HG02588 (cell line): ENCODE measurements around the gene NFATC2IP.
"Not testable (repeated sequence)": the region's sequence is repeated elsewhere in the genome, so short reads cannot be mapped to it uniquely, and the experiment has no call there.

Experiments
- ATAC-seq: cut with Tn5 transposase; IDR thresholded peaks from one replicate; pipeline ENCODE4 v1.9.1; 2021; ENCODE audit warnings: mild to moderate bottlenecking, moderate library complexity; ENCODE audit not compliant: unreplicated experiment

Gene NFATC2IP

DNA sequence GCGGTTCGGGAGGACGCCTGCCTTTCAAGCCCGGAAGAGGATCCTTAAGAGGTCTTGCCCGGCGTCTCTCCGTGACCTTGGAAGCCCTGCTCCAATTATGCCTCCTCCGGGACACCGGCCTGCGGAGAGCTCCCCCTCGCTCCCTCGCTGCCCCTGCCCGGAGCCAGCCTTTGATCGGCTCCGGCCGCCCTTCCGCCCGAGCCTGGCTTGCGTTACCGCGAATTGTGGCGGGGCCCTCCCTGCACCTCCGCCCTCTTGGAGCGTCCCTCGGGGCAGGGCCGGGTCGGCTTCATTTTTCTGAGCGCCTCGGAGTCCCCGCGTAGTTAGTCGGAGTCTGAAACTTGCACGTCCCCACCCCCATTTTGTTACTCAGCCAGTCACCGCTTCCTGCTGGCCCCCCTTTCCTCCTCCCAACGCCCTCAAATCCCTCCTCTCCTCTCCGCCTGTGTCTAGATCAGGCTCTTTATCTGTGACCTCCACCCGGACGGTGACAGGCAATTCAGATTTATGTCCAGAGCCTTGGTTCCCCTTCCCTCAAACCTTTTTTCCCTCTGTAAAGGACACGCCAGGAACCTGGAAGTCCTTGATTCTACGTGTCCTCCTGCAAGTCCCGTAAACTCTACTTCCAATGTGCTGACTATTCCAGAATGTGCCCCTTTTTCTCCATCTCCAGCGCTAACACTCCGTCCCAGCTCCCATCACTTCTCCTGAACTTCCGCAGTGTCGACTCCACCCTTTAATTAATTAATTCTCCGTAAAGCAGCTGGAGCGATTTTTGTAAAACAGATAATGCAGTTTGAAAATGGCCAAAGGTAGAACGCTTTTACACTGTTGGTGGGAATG is 25.1 kb upstream of the NFATC2IP start:
- peak; percentile 25 for ATAC-seq

GRCh38 chr16:28926284-28926683 is 24.5 kb upstream of the NFATC2IP start:
- not testable (repeated sequence) for ATAC-seq

DNA sequence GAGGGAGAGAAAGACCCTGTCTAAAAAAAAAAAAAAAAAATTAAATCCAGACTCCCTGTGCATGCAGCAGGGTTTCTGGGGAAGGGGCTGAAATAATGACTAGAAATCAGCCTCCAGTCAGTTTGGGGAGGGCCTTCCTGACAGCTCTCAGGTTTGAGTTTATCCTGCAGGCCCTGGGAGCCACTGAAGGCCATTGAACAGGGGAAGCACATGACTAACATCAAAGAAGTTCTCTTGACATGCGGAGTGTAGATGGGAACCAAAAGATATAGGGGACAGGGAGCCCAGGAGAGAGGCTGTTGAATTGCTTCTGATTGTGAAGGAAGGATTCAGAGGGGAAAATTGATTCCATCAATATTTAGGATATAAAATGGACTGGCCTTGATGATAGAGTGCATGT is 22.9 kb upstream of the NFATC2IP start:
- ATAC-seq: no peak

GRCh38 chr16:28930203-28930602 is 20.5 kb upstream of the NFATC2IP start:
- ATAC-seq: no peak

DNA sequence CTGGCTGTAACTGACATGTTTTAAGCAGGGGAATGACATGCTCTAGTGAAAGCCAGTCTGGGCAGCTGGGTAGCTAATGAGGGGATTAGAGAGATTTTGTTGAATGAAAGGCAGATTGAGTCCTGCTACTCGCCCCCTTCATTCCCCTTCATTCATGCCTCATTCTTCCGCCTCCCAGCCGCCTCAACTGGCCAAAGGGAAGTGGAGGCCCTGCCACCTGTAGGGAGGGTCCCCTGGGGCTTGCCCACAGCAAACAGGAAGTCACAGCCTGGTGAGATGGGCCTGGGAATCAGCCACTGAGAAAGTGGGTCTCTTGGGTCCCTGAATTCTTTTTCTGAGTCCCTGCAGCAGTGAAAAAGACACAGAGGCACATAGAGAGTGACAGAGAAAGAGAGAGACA is 20.1 kb upstream of the NFATC2IP start:
- no peak for ATAC-seq

GRCh38 chr16:28931801-28932225 is 18.9 kb upstream of the NFATC2IP start, which contains the start of gene CD19:
CD19 (plus strand) TSS chr16:28931971; CDS start chr16:28932001, 30 bp downstream.
- ATAC-seq: no peak

DNA sequence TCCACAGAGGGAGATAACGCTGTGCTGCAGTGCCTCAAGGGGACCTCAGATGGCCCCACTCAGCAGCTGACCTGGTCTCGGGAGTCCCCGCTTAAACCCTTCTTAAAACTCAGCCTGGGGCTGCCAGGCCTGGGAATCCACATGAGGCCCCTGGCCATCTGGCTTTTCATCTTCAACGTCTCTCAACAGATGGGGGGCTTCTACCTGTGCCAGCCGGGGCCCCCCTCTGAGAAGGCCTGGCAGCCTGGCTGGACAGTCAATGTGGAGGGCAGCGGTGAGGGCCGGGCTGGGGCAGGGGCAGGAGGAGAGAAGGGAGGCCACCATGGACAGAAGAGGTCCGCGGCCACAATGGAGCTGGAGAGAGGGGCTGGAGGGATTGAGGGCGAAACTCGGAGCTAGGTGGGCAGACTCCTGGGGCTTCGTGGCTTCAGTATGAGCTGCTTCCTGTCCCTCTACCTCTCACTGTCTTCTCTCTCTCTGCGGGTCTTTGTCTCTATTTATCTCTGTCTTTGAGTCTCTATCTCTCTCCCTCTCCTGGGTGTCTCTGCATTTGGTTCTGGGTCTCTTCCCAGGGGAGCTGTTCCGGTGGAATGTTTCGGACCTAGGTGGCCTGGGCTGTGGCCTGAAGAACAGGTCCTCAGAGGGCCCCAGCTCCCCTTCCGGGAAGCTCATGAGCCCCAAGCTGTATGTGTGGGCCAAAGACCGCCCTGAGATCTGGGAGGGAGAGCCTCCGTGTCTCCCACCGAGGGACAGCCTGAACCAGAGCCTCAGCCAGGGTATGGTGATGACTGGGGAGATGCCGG is 18.2 kb upstream of the NFATC2IP start:
- ATAC-seq: no peak

DNA sequence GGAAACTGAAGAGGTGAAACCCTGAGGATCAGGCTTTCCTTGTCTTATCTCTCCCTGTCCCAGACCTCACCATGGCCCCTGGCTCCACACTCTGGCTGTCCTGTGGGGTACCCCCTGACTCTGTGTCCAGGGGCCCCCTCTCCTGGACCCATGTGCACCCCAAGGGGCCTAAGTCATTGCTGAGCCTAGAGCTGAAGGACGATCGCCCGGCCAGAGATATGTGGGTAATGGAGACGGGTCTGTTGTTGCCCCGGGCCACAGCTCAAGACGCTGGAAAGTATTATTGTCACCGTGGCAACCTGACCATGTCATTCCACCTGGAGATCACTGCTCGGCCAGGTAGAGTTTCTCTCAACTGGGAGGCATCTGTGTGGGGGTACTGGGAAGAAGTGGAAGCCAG is 17.6 kb upstream of the NFATC2IP start:
- ATAC-seq: no peak

DNA sequence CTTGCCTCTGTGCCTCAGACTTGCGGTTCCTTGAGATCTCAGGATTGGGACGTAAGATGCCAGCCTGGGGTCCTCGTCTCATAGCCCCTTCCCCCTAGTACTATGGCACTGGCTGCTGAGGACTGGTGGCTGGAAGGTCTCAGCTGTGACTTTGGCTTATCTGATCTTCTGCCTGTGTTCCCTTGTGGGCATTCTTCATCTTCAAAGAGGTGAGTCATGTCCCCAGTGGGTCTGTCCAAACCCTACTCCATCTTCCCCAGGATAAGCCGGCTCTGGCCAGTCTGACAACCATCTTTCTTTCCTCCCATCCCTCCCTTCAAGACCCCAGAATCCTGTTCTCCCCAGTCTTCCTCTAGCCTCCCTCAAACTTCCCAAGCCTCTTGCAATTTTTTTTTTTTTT is 15.4 kb upstream of the NFATC2IP start:
- no peak for ATAC-seq

DNA sequence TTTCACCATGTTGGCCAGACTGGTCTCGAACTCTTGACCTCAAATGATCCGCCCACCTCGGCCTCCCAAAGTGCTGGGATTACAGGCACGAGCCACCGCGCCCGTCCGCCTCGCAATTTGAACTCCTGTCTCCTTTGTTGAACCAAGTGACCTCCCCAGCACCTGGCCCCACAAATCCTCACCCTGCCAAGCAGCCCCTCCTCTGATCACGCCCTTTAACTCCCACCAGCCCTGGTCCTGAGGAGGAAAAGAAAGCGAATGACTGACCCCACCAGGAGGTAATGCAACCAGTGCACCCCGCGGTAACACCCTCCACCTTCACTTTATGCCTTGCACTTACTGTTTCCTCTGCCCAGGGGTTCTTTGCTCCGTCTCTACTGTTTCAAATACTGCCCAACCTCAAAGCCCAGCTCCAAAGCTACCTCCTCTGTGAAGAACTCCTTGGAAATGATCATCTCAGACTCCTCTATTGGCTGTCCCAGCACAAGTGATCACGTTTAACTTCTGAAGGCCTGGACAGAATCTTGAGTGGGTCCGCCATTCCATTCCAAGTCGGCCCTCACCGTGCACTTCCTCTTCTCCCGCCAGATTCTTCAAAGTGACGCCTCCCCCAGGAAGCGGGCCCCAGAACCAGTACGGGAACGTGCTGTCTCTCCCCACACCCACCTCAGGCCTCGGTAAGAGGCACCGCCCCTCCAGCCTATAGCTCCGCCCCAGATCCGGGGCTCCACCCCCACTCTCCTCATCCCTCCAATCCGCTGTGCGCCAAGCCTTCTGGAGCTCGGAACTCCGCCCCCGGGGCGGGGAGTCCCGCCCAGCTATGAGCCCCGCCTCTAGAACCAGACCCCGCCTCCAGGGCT is 14.6 kb upstream of the NFATC2IP start:
- no peak for ATAC-seq

DNA sequence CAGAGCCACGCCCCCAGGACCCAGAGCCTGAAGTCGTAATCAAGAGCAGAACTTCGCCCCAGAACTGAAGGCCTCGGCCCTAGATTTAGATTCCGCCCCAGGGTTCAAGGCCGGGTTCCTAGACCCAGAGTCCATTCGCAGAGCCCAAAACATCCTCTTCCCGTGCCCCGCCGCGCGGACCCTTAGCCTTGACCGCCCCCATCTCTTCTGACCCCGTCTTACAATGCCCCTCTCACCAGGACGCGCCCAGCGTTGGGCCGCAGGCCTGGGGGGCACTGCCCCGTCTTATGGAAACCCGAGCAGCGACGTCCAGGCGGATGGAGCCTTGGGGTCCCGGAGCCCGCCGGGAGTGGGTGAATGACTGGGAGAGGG is 14.0 kb upstream of the NFATC2IP start:
- no peak for ATAC-seq

DNA sequence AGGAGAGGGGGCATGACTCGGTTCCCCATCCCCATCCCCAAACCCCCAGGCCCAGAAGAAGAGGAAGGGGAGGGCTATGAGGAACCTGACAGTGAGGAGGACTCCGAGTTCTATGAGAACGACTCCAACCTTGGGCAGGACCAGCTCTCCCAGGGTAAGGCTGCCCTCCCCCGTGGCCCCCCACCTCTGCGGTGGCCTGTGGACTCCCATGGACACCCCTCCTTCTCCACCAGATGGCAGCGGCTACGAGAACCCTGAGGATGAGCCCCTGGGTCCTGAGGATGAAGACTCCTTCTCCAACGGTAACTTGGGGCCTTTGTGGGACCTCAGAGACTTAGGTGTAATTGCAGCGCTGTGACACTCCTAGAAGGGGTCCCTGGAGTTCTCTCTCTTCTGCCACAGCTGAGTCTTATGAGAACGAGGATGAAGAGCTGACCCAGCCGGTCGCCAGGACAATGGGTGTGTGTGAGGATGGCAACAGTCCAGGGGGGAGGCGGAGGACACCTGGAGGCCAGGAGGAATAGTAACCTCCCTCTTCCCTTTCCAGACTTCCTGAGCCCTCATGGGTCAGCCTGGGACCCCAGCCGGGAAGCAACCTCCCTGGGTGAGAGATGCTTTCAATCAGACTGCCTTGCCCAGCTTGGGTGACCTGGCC is 13.4 kb upstream of the NFATC2IP start:
- no peak for ATAC-seq

DNA sequence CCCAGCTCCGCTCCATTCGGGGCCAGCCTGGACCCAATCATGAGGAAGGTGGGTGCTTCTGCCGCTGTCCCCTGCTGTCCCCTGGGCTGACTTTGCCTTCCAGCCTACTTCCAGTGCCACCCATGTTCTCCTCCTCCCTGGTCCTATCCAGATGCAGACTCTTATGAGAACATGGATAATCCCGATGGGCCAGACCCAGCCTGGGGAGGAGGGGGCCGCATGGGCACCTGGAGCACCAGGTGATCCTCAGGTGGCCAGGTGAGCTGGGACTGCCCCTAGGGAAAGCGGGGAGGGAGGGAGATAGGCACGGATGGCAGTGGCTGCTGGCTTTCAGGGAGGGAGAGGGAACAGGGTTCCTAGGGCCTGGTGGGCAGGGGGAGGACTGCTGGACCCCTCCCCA is 12.0 kb upstream of the NFATC2IP start:
- no peak for ATAC-seq

DNA sequence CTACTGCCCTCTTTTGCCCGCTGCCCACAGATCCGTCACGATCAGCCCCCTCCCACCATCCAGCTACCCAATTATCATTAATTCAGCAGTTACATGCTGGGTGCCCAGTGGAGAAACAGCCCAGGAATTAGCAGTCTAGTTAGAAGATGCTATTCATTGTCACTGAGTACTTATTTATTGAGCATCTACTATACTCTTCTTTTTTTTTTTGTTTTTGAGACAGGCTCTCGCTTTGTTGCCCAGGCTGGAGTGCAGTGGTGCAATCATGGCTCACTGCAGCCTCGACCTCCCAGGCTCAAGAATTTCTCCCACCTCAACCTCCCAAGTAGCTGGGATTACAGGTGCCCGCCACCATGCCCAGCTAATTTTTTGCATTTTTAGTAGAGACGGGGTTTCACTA is 10.9 kb upstream of the NFATC2IP start:
- ATAC-seq: not testable (repeated sequence)

DNA sequence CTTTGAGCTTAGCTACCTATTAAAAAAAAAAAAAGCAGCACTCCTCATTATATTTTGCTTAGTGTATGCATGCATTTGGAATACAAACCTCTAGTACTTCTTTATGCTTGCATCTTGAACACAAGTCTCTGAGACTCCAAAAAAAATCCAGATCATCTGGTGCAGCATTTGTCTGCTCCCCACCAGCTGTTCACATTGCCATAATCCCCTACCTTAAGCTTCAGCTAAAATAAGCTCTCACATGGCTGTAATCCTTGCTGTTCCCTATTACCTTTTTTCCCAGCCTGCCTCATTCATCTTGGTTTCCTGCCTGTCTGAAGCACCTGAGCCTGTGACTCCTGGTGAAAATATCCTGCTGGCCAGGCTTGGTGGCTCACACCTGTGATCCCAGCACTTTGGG is 7.5 kb upstream of the NFATC2IP start:
- ATAC-seq: no peak

GRCh38 chr16:28946681-28947080 is 4.1 kb upstream of the NFATC2IP start:
- no peak for ATAC-seq

GRCh38 chr16:28951410-28951943 is 740 bp downstream of the NFATC2IP start:
- ATAC-seq: peak; percentile 12

DNA sequence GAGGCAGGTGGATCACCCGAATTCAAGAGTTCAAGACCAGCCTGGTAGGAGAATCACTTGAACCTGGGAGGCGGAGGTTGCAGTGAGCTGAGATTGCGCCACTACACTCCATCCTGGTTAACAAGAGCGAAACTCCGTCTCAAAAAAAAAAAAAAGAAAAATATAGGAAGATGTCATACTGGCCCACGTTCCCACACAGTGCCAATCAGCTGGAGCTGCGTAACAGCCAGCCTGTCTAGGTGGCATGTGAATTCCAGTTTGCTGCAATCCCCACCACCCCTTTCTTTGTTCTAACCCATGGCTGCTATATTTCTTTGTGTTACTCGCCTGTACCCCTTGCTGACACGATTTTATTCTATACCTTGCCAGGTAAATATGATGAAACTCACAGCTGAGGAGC is 7.5 kb downstream of the NFATC2IP start:
- ATAC-seq: no peak

GRCh38 chr16:28958836-28959235 is 8.1 kb downstream of the NFATC2IP start:
- no peak for ATAC-seq

DNA sequence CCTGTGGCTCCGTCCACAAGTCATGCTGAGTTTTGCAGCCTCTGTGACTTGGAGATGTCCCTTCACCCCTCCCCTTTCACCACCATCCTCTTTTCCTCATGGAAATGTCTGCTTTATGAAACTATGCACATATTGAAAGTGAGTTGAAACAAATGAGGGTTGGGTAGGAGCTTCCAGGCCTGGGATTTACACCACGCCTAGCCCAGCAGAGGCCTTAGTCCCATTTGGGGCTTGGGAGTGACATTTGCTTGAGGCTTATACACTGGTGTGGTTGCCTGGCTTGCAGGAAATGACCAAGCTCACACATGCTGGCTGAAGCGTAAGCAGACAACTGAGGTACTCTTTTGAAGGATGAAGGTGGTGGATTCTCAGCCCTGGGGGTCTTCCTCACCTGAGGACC is 13.3 kb downstream of the NFATC2IP start:
- no peak for ATAC-seq
